A549 (cell line): ENCODE measurements around the gene PTX3. TPM values are rescaled to one million over a fixed set of nuclear protein-coding genes. Genes with fewer than 3 reads are reported as not detected.

Experiments
- ATAC-seq, 2 experiments: fragments of 200-7000 bp in 1 of 2; fragments of >200 bp in 1 of 2; cut with Nextera tagmentation in 1 of 2; cut with Tn5 transposase in 1 of 2; 3 replicates each; pipeline versions ENCODE4 v1.8.0 to v1.9.1; 2018 to 2020; ENCODE audit warnings: mild to moderate bottlenecking in 1 of 2, moderate library complexity in 1 of 2
- CTCF ChIA-PET: fragments of 300-600 bp; sonication (Branson Sonifier 250); formaldehyde crosslinking; extraction: SDS; loops from one replicate; lab custom pipeline; 2021; ENCODE audit warnings: antibody characterized with exemption, inconsistent platforms; lab: Yijun Ruan, JAX
- POLR2A ChIA-PET: fragments of 350-600 bp; formaldehyde crosslinking; extraction: SDS; loops from one replicate; lab custom pipeline; 2021; ENCODE audit warnings: antibody characterized with exemption, inconsistent platforms; lab: Yijun Ruan, JAX
- DNase-seq, 2 experiments: peaks; one replicate each; pipeline versions ENCODE4 v3.0.0 to v3.0.0-alpha.2; 2011 to 2016; ENCODE audit warnings: low read depth in 1 of 2, low spot score in 1 of 2
- FAIRE-seq: peaks from 2 replicates; lab custom pipeline; 2011; peaks lifted over from hg19 to GRCh38; lab: Jason Lieb, UNC
- H3K27ac ChIP-seq, 2 experiments: fragments of >200 bp; sonication (Bioruptor Twin); formaldehyde crosslinking; 3 replicates each; pipeline ENCODE4 v1.5.1; 2016 to 2017
- H3K4me1 ChIP-seq: fragments of >200 bp; sonication (Bioruptor Twin); formaldehyde crosslinking; 3 replicates; pipeline ENCODE4 v1.6.1; 2016
- H3K4me2 ChIP-seq: fragments of >200 bp; sonication (Bioruptor Twin); formaldehyde crosslinking; 3 replicates; pipeline ENCODE4 v1.6.1; 2016
- H3K4me3 ChIP-seq: fragments of >200 bp; sonication (Bioruptor Twin); formaldehyde crosslinking; 3 replicates; pipeline ENCODE4 v1.5.1; 2016
- H3K9me3 ChIP-seq: fragments of >200 bp; sonication (Bioruptor Twin); formaldehyde crosslinking; 3 replicates; pipeline ENCODE4 v1.6.1; 2016
- BHLHE40 ChIP-seq: IDR thresholded peaks from 2 replicates; pipeline ENCODE4 v1.6.1; 2012; ENCODE audit warnings: low read depth, low read length, inconsistent platforms
- CBX2 ChIP-seq: fragments of 200-600 bp; sonication (generic); IDR thresholded peaks from 2 replicates; pipeline ENCODE4 v1.6.1; 2016; ENCODE audit warnings: low read depth, mild to moderate bottlenecking, borderline replicate concordance
- EHF ChIP-seq: fragments of 250-450 bp; sonication (Bioruptor Pico); IDR thresholded peaks from 2 replicates; pipeline ENCODE4 v1.5.0; 2020; ENCODE audit warnings: mild to moderate bottlenecking
- EP300 ChIP-seq, 2 experiments: fragments of >200 bp; sonication (Bioruptor Twin); formaldehyde crosslinking; IDR thresholded peaks; 2 replicates in 1 of 2; 3 replicates in 1 of 2; pipeline ENCODE4 v1.6.1; 2016 to 2017
- ESRRA ChIP-seq: fragments of 150-350 bp; IDR thresholded peaks from 2 replicates; pipeline ENCODE4 v1.6.1; 2014; ENCODE audit warnings: mild to moderate bottlenecking, low read length, borderline replicate concordance
- FOSB ChIP-seq: fragments of 250-450 bp; sonication (Bioruptor Pico); IDR thresholded peaks from 2 replicates; pipeline ENCODE4 v1.5.0; 2020; ENCODE audit warnings: mild to moderate bottlenecking, moderate library complexity
- FOXS1 ChIP-seq: fragments of 250-450 bp; sonication (Bioruptor Pico); IDR thresholded peaks from 2 replicates; pipeline ENCODE4 v1.5.0; 2020; ENCODE audit warnings: mild to moderate bottlenecking, moderate library complexity
- HDAC2 ChIP-seq: fragments of 200-600 bp; sonication (generic); IDR thresholded peaks from 2 replicates; pipeline ENCODE4 v1.6.1; 2016
- HEYL ChIP-seq: fragments of 250-450 bp; sonication (Bioruptor Pico); IDR thresholded peaks from 2 replicates; pipeline ENCODE4 v1.8.0; 2021; ENCODE audit warnings: mild to moderate bottlenecking, moderate library complexity
- HOXB13 ChIP-seq: fragments of 250-450 bp; sonication (Bioruptor Pico); IDR thresholded peaks from 2 replicates; pipeline ENCODE4 v1.5.0; 2020; ENCODE audit warnings: low read depth, mild to moderate bottlenecking, moderate library complexity
- JUN ChIP-seq, 2 experiments: fragments of >200 bp; sonication (Bioruptor Twin); formaldehyde crosslinking; IDR thresholded peaks; 2 replicates in 1 of 2; 3 replicates in 1 of 2; pipeline ENCODE4 v1.6.1; 2016 to 2017
- KDM1A ChIP-seq: fragments of 200-600 bp; sonication (generic); IDR thresholded peaks from 2 replicates; pipeline ENCODE4 v1.6.1; 2016; ENCODE audit warnings: low read depth, mild to moderate bottlenecking
- KDM5A ChIP-seq: fragments of 200-600 bp; sonication (generic); IDR thresholded peaks from 2 replicates; pipeline ENCODE4 v1.6.1; 2016; ENCODE audit warnings: antibody characterized with exemption, mild to moderate bottlenecking
- MAFK ChIP-seq: fragments of 450-650 bp; IDR thresholded peaks from 2 replicates; pipeline ENCODE4 v1.6.1; 2014; ENCODE audit not compliant: partially characterized antibody
- MYC ChIP-seq: IDR thresholded peaks from 2 replicates; pipeline ENCODE4 v1.6.1; 2012; ENCODE audit warnings: mild to moderate bottlenecking, inconsistent platforms, low read length, improper control_type of control experiment, borderline replicate concordance
- NFE2L2 ChIP-seq: fragments of 150-350 bp; conservative IDR thresholded peaks from 2 replicates; pipeline ENCODE4 v1.6.1; 2014; ENCODE audit warnings: low read length
- NPAS2 ChIP-seq: fragments of 250-450 bp; sonication (Bioruptor Pico); IDR thresholded peaks from 2 replicates; pipeline ENCODE4 v1.8.0; 2022; ENCODE audit warnings: mild to moderate bottlenecking, moderate library complexity, borderline replicate concordance
- PHF8 ChIP-seq: fragments of 200-600 bp; sonication (generic); IDR thresholded peaks from 2 replicates; pipeline ENCODE4 v1.6.1; 2016; ENCODE audit warnings: low read depth, mild to moderate bottlenecking, antibody characterized with exemption, moderate library complexity, borderline replicate concordance
- RAD21 ChIP-seq, 2 experiments: fragments of >200 bp in 1 of 2; sonication (Bioruptor Twin) in 1 of 2; formaldehyde crosslinking in 1 of 2; IDR thresholded peaks in 1 of 2; conservative IDR thresholded peaks in 1 of 2; 2 replicates in 1 of 2; 3 replicates in 1 of 2; pipeline ENCODE4 v1.6.1; 2012 to 2018; ENCODE audit warnings: inconsistent platforms in 1 of 2
- RCOR1 ChIP-seq: fragments of 150-350 bp; IDR thresholded peaks from 2 replicates; pipeline ENCODE4 v1.6.1; 2014; ENCODE audit warnings: antibody characterized with exemption, low read length, low read depth
- RFX5 ChIP-seq: fragments of 450-650 bp; IDR thresholded peaks from 2 replicates; pipeline ENCODE4 v1.7.1; 2014; ENCODE audit warnings: antibody characterized with exemption, mild to moderate bottlenecking, moderate library complexity
- SMC3 ChIP-seq: fragments of >200 bp; sonication (Bioruptor Twin); formaldehyde crosslinking; IDR thresholded peaks from 3 replicates; pipeline ENCODE4 v1.6.1; 2018; ENCODE audit warnings: inconsistent platforms
- TFCP2L1 ChIP-seq: fragments of 250-450 bp; sonication (Bioruptor Pico); IDR thresholded peaks from 2 replicates; pipeline ENCODE4 v1.5.0; 2021; ENCODE audit warnings: mild to moderate bottlenecking
- TP53 ChIP-seq: fragments of 250-450 bp; sonication (Bioruptor Pico); IDR thresholded peaks from 2 replicates; pipeline ENCODE4 v1.5.0; 2021; ENCODE audit warnings: mild to moderate bottlenecking, moderate library complexity
- ZNF302 ChIP-seq: fragments of 250-450 bp; sonication (Bioruptor Pico); IDR thresholded peaks from 2 replicates; pipeline ENCODE4 v1.9.0; 2021; ENCODE audit warnings: inconsistent platforms, mild to moderate bottlenecking, moderate library complexity
- WGBS: methylation state at CpG from one replicate; pipeline ENCODE4 v1.1.6; 2017; ENCODE audit errors: missing lambda C conversion rate; 5-methylcytosine and 5-hydroxymethylcytosine counted together
- polyA plus RNA-seq, 4 experiments: library from polyadenylated mRNA; depleted of rRNA in 3 of 4; stranded (reverse); fragments of >200 nt; fragmentation: RNase III in 1 of 4; extraction: RNeasy Plus Mini Kit Qiagen cat#74134 plus additional on column Dnase treatment in 1 of 4; gene quantifications; 2 replicates in 3 of 4; 3 replicates in 1 of 4; pipeline ENCODE4 v1.2.3, GENCODE V29; 2011 to 2017
- TF ChIP-seq, protein P1 (sequence below): IDR thresholded peaks from 2 replicates; pipeline ENCODE4 v1.6.1; 2012; ENCODE audit warnings: low read depth, borderline replicate concordance
- TF ChIP-seq, protein P2 (sequence below): fragments of >200 bp; sonication (Bioruptor Twin); formaldehyde crosslinking; IDR thresholded peaks from 3 replicates; pipeline ENCODE4 v1.6.1; 2016
- TF ChIP-seq, protein P3 (sequence below): fragments of 250-450 bp; sonication (Bioruptor Pico); IDR thresholded peaks from 2 replicates; pipeline ENCODE4 v1.5.0; 2021; ENCODE audit warnings: mild to moderate bottlenecking, moderate library complexity, borderline replicate concordance

PTX3 gene
- polyA plus RNA-seq, 2 of the 4 experiments (the other 2 are of a cell fraction), result 0.14 to 0.35 TPM

DNA sequence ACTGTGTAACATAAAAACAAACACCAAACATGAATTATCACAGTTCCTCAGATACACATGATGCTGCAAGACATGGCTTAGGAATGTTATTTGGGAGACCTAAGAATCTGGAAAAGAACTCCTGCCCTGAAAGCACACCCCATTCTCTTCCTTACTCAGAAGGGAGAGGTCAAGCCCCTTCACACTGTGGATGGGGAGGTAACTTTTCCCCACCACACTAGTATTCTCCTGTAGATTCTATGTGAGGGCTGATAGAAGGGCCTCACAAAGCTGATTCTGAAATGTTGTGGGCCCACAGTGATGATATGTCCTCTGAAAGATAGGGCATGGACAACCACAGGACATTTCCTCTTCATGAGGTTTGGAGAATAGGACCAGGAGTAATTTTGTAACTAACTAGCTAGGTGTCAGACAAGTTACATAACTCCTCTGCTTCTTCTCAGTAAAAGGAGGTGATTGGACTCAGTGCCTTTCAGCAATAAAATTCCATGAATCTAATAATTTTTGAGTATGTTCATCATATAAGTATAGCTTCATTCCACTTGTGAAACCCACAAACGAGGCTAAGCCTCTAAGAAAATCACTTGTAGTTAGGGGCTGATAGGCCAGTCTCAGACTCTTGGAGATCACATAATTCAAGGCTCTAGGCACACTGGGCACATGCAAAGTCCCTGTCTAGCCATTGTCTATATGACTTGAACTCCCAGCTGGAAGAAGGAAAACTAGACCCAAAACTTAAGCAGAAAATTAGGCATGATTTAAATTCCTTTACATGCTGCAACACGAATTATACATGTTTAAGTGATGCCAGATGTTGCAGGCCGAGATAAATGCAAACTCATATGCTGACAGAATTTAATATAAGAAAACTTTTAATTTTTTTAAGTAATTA lies 7.5 kb downstream of the PTX3 start:
- H3K9me3 ChIP-seq, result no peaks in the 10 kb centered on the region
- no peak overlapping the region for H3K4me3 ChIP-seq
- POLR2A ChIA-PET, result no interaction called here
- TF ChIP-seq, protein P1, sequence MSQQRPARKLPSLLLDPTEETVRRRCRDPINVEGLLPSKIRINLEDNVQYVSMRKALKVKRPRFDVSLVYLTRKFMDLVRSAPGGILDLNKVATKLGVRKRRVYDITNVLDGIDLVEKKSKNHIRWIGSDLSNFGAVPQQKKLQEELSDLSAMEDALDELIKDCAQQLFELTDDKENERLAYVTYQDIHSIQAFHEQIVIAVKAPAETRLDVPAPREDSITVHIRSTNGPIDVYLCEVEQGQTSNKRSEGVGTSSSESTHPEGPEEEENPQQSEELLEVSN, result no peak
- TF ChIP-seq RFX5 (no peak), MYC (no peak), PHF8 (no peak), RAD21 (conservative IDR thresholded peaks at IDR 0.05 in 1 of 2, IDR thresholded peaks at IDR 0.05 in 1 of 2) (no peak), MAFK (no peak), HOXB13 (CRISPR knock-in tag) (no peak), NPAS2 (CRISPR knock-in tag) (no peak), EHF (CRISPR knock-in tag) (no peak), BHLHE40 (no peak), KDM1A (no peak)
- TF ChIP-seq, protein P2, sequence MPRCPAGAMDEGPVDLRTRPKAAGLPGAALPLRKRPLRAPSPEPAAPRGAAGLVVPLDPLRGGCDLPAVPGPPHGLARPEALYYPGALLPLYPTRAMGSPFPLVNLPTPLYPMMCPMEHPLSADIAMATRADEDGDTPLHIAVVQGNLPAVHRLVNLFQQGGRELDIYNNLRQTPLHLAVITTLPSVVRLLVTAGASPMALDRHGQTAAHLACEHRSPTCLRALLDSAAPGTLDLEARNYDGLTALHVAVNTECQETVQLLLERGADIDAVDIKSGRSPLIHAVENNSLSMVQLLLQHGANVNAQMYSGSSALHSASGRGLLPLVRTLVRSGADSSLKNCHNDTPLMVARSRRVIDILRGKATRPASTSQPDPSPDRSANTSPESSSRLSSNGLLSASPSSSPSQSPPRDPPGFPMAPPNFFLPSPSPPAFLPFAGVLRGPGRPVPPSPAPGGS, result no peak
- TF ChIP-seq, protein P3, sequence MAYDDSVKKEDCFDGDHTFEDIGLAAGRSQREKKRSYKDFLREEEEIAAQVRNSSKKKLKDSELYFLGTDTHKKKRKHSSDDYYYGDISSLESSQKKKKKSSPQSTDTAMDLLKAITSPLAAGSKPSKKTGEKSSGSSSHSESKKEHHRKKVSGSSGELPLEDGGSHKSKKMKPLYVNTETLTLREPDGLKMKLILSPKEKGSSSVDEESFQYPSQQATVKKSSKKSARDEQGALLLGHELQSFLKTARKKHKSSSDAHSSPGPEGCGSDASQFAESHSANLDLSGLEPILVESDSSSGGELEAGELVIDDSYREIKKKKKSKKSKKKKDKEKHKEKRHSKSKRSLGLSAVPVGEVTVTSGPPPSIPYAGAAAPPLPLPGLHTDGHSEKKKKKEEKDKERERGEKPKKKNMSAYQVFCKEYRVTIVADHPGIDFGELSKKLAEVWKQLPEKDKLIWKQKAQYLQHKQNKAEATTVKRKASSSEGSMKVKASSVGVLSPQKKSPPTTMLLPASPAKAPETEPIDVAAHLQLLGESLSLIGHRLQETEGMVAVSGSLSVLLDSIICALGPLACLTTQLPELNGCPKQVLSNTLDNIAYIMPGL, result no peak
- DNase-seq (no peak), ATAC-seq (no peak), FAIRE-seq (no peak)
- WGBS, result 39% methylated on average over 3 of the region's 3 CpGs
- peaks cover 5% of the 10 kb centered on the region; the same call in 1 of the 3 replicates for H3K4me1 ChIP-seq
- no peak overlapping the region for H3K27ac ChIP-seq
- CTCF ChIA-PET, result interaction anchor here (1.0 to 4.9 kb wide), 3 partner anchors 22 to 242 kb away, joined by 3 to 22 read pairs (median 9); no protein-coding TSS in a partner anchor
- no peak overlapping the region for H3K4me2 ChIP-seq

DNA sequence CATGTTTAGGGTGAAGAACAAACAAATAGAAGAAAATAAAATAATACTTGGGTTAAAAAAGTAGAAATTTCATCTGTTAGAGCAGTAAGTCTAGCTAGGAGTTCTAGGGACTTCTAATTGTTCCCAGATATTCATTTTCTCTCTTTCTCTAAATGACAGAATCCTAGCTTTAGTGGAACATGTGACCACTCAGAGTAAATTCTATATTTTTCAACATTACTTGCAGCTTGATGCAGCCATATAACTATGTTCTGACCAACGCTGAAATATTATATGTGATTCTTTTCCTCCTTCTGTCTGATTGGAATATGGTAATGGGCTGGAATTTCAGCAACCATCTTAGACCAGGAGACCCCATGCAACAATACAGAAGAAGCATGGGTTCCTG lies 8.1 kb downstream of the PTX3 start:
- no peak for ATAC-seq
- Histone ChIP-seq H3K4me3 (no peak overlapping the region), H3K9me3 (no peaks in the 10 kb centered on the region)
- TF ChIP-seq HDAC2 (no peak), SMC3 (no peak), KDM5A (no peak), BHLHE40 (no peak), HEYL (CRISPR knock-in tag) (no peak), CBX2 (no peak), FOXS1 (CRISPR knock-in tag) (no peak), JUN (IDR thresholded peaks at IDR 0.05) (no peak), EP300 (IDR thresholded peaks at IDR 0.05) (no peak), NFE2L2 (no peak), TFCP2L1 (CRISPR knock-in tag) (no peak), ZNF302 (CRISPR knock-in tag) (no peak), FOSB (CRISPR knock-in tag) (no peak), RCOR1 (no peak), ESRRA (no peak), TP53 (CRISPR knock-in tag) (no peak)
- TF ChIP-seq, all 56 proteins: peak for 0
- H3K4me2 ChIP-seq, result no peak overlapping the region
- FAIRE-seq (no peak), DNase-seq (no peak)
- ChIA-PET POLR2A (no interaction called here), CTCF (interaction anchor here (2.1 to 4.9 kb wide), 2 partner anchors 240 to 243 kb away, joined by 9 to 22 read pairs; no protein-coding TSS in a partner anchor)
- peaks cover 5% of the 10 kb centered on the region; the same call in 1 of the 3 replicates for H3K4me1 ChIP-seq
- 82% methylated on average over 1 of the region's 1 CpG for WGBS
- no peak overlapping the region for H3K27ac ChIP-seq
